Mucosa of stomach (tissue), 1 donor: ENCODE results near the gene PSPN.
"Not testable (repeated sequence)": the region's sequence is repeated elsewhere in the genome, so short reads cannot be mapped to it uniquely, and the experiment has no call there.

Source experiments
- H3K27me3 ChIP-seq: one replicate; pipeline ENCODE4 v1.7.0; 2013; ENCODE audit warnings: mild to moderate bottlenecking, low read length; ENCODE audit not compliant: control insufficient read depth, insufficient read depth
- H3K36me3 ChIP-seq: one replicate; pipeline ENCODE4 v1.7.0; 2013; ENCODE audit warnings: low read length; ENCODE audit not compliant: control insufficient read depth, insufficient read depth
- H3K4me1 ChIP-seq: one replicate; pipeline ENCODE4 v1.7.0; 2013; ENCODE audit warnings: mild to moderate bottlenecking, low read length; ENCODE audit not compliant: control insufficient read depth, insufficient read depth
- H3K4me3 ChIP-seq: one replicate; pipeline ENCODE4 v1.7.0; 2013; ENCODE audit warnings: low read length
- H3K9ac ChIP-seq: one replicate; pipeline ENCODE4 v1.7.0; 2013; ENCODE audit warnings: mild to moderate bottlenecking, low read length, moderate library complexity
- H3K9me3 ChIP-seq: one replicate; pipeline ENCODE4 v1.7.0; 2013; ENCODE audit warnings: mild to moderate bottlenecking, low read length, moderate library complexity; ENCODE audit not compliant: control insufficient read depth
- donor health status: Pancreatic carcinoma.

The PSPN gene

GRCh38 chr19:6376512-6377190, 918 bp upstream of the PSPN start:
- Histone ChIP-seq H3K27me3 (no peaks in the 10 kb centered on the region), H3K4me3 (no peak overlapping the region), H3K4me1 (peaks cover 7% of the 10 kb centered on the region), H3K9ac (no peak overlapping the region), H3K36me3 (peaks cover 10% of the 10 kb centered on the region), H3K9me3 (no peaks in the 10 kb centered on the region)

- H3K27me3 ChIP-seq: no peaks in the 10 kb centered on the region
- H3K9ac ChIP-seq: no peak overlapping the region
- no peak overlapping the region for H3K4me3 ChIP-seq
- peaks cover 7% of the 10 kb centered on the region for H3K4me1 ChIP-seq
- H3K36me3 ChIP-seq: no peaks in the 10 kb centered on the region
- no peaks in the 10 kb centered on the region for H3K9me3 ChIP-seq
Observed at GRCh38 chr19:6374711-6375410, 872 bp downstream of the PSPN start.

- no peak overlapping the region for H3K9ac ChIP-seq
- H3K36me3 ChIP-seq: no peaks in the 10 kb centered on the region
- H3K4me3 ChIP-seq: no peak overlapping the region
- no peaks in the 10 kb centered on the region for H3K27me3 ChIP-seq
- H3K4me1 ChIP-seq: peaks cover 7% of the 10 kb centered on the region
- H3K9me3 ChIP-seq: no peaks in the 10 kb centered on the region
Observed at GRCh38 chr19:6374161-6374709, 1.5 kb downstream of the PSPN start.

GRCh38 chr19:6373813-6374108, 2.0 kb downstream of the PSPN start:
- H3K36me3 ChIP-seq: no peaks in the 10 kb centered on the region
- H3K27me3 ChIP-seq: no peaks in the 10 kb centered on the region
- no peak overlapping the region for H3K9ac ChIP-seq
- H3K4me1 ChIP-seq: peaks cover 7% of the 10 kb centered on the region
- no peak overlapping the region for H3K4me3 ChIP-seq
- no peaks in the 10 kb centered on the region for H3K9me3 ChIP-seq

- H3K4me3 ChIP-seq: peak overlapping the region; percentile 87
- H3K36me3 ChIP-seq: no peaks in the 10 kb centered on the region
- H3K9ac ChIP-seq: peak overlapping the region; percentile 74
- H3K4me1 ChIP-seq: peaks cover 7% of the 10 kb centered on the region
- no peaks in the 10 kb centered on the region for H3K27me3 ChIP-seq
- no peaks in the 10 kb centered on the region for H3K9me3 ChIP-seq
Observed at GRCh38 chr19:6373096-6373812, 2.5 kb downstream of the PSPN start.

- peak within 1 kb of the TSS; percentile 87 for H3K4me3 ChIP-seq
Observed at GRCh38 chr19:6372594-6373095, 3.1 kb downstream of the PSPN start, which contains the start of gene ALKBH7. Gene ALKBH7, plus strand, starts transcription at chr19:6372794. Its CDS starts 27 bp downstream, at chr19:6372821.

GRCh38 chr19:6364353-6364752, 11.4 kb downstream of the PSPN start:
- H3K4me1 ChIP-seq: peaks cover 8% of the 10 kb centered on the region
- H3K9ac ChIP-seq: no peak overlapping the region
- H3K27me3 ChIP-seq: no peaks in the 10 kb centered on the region
- H3K4me3 ChIP-seq: no peak overlapping the region
- peaks cover 4% of the 10 kb centered on the region for H3K36me3 ChIP-seq
- no peaks in the 10 kb centered on the region for H3K9me3 ChIP-seq

More at GRCh38 chr19:6372594-6373095, 3.1 kb downstream of the PSPN start, which contains the start of gene ALKBH7:
- Histone ChIP-seq H3K9ac (peak within 1 kb of the TSS; percentile 74), H3K4me1 (peaks cover 7% of the 10 kb centered on the region), H3K36me3 (no peaks in the 10 kb centered on the region), H3K9me3 (no peaks in the 10 kb centered on the region), H3K27me3 (no peaks in the 10 kb centered on the region)

GRCh38 chr19:6362351-6362801, 13.4 kb downstream of the PSPN start:
- H3K36me3 ChIP-seq: peaks cover 4% of the 10 kb centered on the region
- H3K4me3 ChIP-seq: peak overlapping the region; percentile 60
- peak overlapping the region; percentile 85 for H3K9ac ChIP-seq

GRCh38 chr19:6362027-6362350, 13.7 kb downstream of the PSPN start:
- Histone ChIP-seq H3K27me3 (no peaks in the 10 kb centered on the region), H3K36me3 (peaks cover 4% of the 10 kb centered on the region), H3K9ac (peak overlapping the region; percentile 85), H3K4me3 (peak overlapping the region; percentile 60), H3K9me3 (no peaks in the 10 kb centered on the region), H3K4me1 (peaks cover 8% of the 10 kb centered on the region)

More at GRCh38 chr19:6362351-6362801, 13.4 kb downstream of the PSPN start:
- no peaks in the 10 kb centered on the region for H3K9me3 ChIP-seq
- H3K27me3 ChIP-seq: no peaks in the 10 kb centered on the region
- H3K4me1 ChIP-seq: peaks cover 8% of the 10 kb centered on the region

GRCh38 chr19:6360857-6361216, 14.9 kb downstream of the PSPN start:
- H3K4me3 ChIP-seq: peak overlapping the region; percentile 60
- not testable (repeated sequence) for H3K9me3 ChIP-seq, H3K9ac ChIP-seq, H3K4me1 ChIP-seq, H3K27me3 ChIP-seq, H3K36me3 ChIP-seq

GRCh38 chr19:6360445-6360844, 15.3 kb downstream of the PSPN start:
- not testable (repeated sequence) for H3K9ac ChIP-seq, H3K4me3 ChIP-seq, H3K9me3 ChIP-seq, H3K36me3 ChIP-seq, H3K4me1 ChIP-seq, H3K27me3 ChIP-seq
